Measurements from ENCODE around the gene LRBA. TPM values are rescaled to one million over a fixed set of nuclear protein-coding genes. Genes with fewer than 3 reads are reported as not detected.

LRBA gene
- total RNA-seq, 1 donor from 2014 or later = 28.2 TPM

- Mint-ChIP-seq H3K9me3 (no peaks in the 10 kb centered on the region), H3K27ac (ENCODE audit: unreplicated experiment) (no peak overlapping the region), H3K27me3 (ENCODE audit: low read depth) (no peaks in the 10 kb centered on the region), H3K4me1 (peaks cover 4% of the 10 kb centered on the region), H3K36me3 (ENCODE audit: low read depth) (no peaks in the 10 kb centered on the region), H3K4me3 (no peak overlapping the region)
- no peak for DNase-seq (ENCODE audit: low read depth, low spot score)
- TF ChIP-seq CTCF (conservative IDR thresholded peaks at IDR 0.05) = no peak
Observed at GRCh38 chr4:150308824-150309472, 706.1 kb downstream of the LRBA start.

GRCh38 chr4:150306719-150307118 is 708.4 kb downstream of the LRBA start:
- Mint-ChIP-seq H3K4me1 (peaks cover 4% of the 10 kb centered on the region), H3K9me3 (no peaks in the 10 kb centered on the region), H3K27me3 (ENCODE audit: low read depth) (no peaks in the 10 kb centered on the region), H3K27ac (ENCODE audit: unreplicated experiment) (no peak overlapping the region), H3K4me3 (no peak overlapping the region), H3K36me3 (ENCODE audit: low read depth) (no peaks in the 10 kb centered on the region)
- no peak for DNase-seq (ENCODE audit: low read depth, low spot score)
- no peak for TF ChIP-seq CTCF (conservative IDR thresholded peaks at IDR 0.05)

- no peak overlapping the region for H3K4me3 Mint-ChIP-seq
- peaks cover 4% of the 10 kb centered on the region for H3K4me1 Mint-ChIP-seq
- TF ChIP-seq CTCF (conservative IDR thresholded peaks at IDR 0.05) = no peak
- H3K27me3 Mint-ChIP-seq (ENCODE audit: low read depth) = no peaks in the 10 kb centered on the region
- DNase-seq (ENCODE audit: low read depth, low spot score) = no peak
- H3K9me3 Mint-ChIP-seq = no peaks in the 10 kb centered on the region
- no peaks in the 10 kb centered on the region for H3K36me3 Mint-ChIP-seq (ENCODE audit: low read depth)
- no peak overlapping the region for H3K27ac Mint-ChIP-seq (ENCODE audit: unreplicated experiment)
Observed at GRCh38 chr4:150305995-150306394, 709.1 kb downstream of the LRBA start.

- no peak for TF ChIP-seq CTCF (conservative IDR thresholded peaks at IDR 0.05)
- no peak for DNase-seq (ENCODE audit: low read depth, low spot score)
- H3K4me1 Mint-ChIP-seq = no peaks in the 10 kb centered on the region
- H3K36me3 Mint-ChIP-seq (ENCODE audit: low read depth) = no peaks in the 10 kb centered on the region
- no peak overlapping the region for H3K4me3 Mint-ChIP-seq
- H3K27ac Mint-ChIP-seq (ENCODE audit: unreplicated experiment) = no peak overlapping the region
- no peaks in the 10 kb centered on the region for H3K9me3 Mint-ChIP-seq
- H3K27me3 Mint-ChIP-seq (ENCODE audit: low read depth) = no peaks in the 10 kb centered on the region
Observed at GRCh38 chr4:150302553-150302952, 712.5 kb downstream of the LRBA start.

GRCh38 chr4:150299816-150300215 is 715.3 kb downstream of the LRBA start:
- Mint-ChIP-seq H3K27ac (ENCODE audit: unreplicated experiment) (no peak overlapping the region), H3K27me3 (ENCODE audit: low read depth) (no peaks in the 10 kb centered on the region)
- no peak for TF ChIP-seq CTCF (conservative IDR thresholded peaks at IDR 0.05)

More at GRCh38 chr4:150299816-150300215, 715.3 kb downstream of the LRBA start:
- Mint-ChIP-seq H3K9me3 (no peaks in the 10 kb centered on the region), H3K4me1 (no peaks in the 10 kb centered on the region), H3K36me3 (ENCODE audit: low read depth) (no peaks in the 10 kb centered on the region), H3K4me3 (no peak overlapping the region)
- no peak for DNase-seq (ENCODE audit: low read depth, low spot score)
